SK-N-DZ (cell line): ENCODE results near the gene SRSF3.
"Not testable (repeated sequence)": the region's sequence is repeated elsewhere in the genome, so short reads cannot be mapped to it uniquely, and the experiment has no call there.

Experiments
- DNase-seq: peaks from one replicate; pipeline ENCODE4 v3.0.0-alpha.2; 2015; ENCODE audit warnings: low spot score

SRSF3 gene

DNA sequence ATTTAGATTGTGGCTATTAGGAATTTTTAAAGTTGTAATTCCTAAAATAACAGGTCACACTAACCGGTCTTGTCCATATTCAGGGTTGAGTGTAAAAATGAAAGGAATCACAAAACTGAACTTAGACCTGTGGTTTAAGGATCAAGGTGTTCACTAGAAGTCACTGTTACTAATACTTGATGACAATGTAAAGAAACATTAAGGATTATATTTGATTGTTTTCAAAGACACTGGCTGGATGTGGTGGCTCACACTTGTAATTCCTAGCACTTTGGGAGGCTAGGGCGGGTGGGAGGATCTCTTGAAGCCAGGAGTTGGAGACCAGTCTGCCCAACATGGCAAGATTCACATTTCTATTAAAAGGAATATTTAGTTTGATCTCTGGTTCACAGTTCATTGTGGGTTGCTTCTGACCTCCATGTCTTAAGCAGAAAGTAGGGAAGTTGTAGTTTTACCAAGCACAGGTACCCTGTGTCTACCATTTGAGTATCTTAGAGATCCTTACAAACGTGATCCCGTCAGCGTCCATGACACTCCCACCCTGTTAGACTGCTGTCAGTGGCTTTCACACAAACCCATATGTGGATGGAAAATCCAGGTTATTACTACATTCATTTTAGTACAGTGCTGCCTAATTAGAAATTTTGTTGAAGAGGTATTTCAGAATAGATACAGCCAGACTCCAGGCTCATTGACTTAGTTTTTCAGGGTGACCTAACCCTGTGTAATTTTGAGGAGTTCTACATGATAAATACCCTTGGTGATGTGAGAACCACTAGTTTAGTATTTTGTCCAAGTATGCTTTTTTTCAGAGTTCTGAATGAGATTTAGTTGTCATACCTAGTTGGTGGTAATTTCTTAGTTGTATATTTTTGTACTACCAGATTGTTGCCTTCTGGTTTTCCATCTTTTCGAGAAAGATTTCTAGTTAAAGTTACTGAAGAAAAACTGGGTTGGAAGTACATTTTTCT lies 10.2 kb downstream of the SRSF3 start:
- no peak for DNase-seq

DNA sequence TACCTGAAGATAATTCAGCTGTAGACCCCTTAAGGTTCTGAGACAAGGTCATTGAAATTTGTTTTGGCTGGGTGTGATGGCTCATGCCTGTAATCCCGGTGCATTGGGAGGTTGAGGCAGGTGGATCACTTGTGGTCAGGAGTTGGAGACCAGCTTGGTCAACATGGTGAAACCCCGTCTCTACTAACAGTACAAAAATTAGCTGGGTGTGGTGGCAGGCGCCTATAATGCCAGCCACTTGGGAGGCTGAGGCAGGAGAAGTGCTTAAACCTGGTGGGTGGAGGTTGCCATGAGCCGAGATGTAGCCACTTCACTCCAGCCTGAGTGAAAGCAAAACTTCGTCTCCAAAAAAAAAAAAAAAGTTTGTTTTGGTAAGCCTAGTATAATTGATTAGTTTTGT lies 11.0 kb downstream of the SRSF3 start:
- no peak for DNase-seq

DNA sequence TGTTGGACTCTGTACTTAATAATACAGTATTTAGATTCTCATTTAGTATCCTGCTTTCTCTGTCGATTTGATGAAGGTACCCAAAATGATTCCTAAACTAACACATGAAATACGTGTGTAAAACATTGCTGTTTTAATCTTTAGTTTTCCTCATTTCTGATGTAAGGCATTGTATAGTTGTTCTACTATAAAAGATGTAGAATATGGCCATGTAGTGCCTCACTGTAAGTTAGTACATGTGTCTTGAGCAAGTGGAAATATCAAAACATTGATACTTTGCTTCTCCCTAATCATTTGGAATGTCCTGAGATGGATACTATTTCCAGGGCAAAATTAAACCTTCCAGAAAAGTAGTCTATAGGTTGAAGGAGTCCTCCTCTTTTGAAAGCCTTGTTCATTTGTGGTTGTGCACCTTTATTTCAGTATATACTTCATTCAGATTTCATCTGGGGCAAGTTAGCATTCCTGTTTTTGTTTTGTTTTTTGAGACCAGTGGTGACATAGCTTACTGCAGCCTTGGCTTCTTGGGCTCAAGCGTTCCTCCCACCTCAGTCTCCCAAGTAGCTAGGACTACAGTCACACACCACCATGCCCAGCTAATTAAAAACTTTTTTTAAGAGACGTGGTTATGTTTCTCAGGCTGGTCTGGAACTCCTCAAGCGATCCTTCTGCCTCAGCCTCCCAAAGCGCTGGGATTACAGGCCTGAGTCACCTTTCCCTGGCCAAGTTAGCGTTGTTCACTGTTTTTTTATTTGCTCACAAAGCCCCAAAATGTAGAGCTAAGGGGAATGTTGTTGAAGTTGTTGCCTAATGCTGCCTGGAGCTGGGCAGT lies 11.6 kb downstream of the SRSF3 start:
- DNase-seq = no peak

DNA sequence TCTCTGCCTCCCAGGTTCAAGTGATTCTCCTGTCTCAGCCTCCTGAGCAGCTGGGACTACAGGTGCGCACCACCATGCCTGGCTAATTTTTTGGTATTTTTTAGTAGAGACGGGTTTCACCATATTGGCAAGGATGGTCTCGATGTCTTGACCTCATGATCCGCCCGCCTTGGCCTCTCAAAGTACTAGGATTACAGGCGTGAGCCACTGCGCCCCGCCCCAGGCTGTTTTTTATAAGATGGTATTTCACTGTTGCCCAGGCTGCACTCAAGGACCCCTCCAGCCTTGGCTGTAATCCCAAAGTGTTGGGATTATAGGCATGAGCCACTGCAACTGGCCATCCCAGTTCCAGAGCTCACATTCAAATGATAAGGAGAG lies 13.1 kb downstream of the SRSF3 start:
- not testable (repeated sequence) for DNase-seq

DNA sequence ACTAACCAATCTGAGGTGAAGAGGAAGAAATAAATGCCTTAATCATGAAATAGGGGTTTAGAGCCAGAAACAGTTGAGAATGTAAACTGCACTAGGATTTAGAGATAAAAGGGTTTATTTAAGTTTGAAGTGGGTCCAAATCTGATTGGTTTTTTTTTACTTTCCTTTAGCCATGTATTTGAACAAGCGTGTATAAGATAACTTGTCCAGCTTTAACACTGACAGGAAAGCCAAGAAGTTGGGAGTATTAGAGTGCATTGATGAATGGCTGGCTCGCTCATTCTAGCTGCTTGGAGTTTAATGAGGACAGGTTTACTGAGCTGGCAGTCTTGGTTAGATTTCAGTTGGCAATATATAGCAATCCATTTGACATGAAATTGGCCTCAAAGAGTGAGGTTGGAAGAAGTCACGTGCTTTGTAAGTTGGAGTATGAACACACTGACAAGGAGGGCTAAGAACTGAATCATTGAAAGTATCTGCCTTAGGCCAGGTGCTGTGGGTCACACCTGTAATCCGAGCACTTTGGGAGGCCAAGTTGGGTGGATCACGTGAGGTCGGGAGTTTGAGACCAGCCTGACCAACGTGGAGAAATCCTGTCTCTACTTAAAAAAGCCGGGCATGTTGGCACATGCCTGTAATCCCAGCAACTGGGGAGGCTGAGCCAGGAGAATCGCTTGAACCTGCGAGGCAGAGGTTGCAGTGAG lies 13.7 kb downstream of the SRSF3 start:
- no peak for DNase-seq

DNA sequence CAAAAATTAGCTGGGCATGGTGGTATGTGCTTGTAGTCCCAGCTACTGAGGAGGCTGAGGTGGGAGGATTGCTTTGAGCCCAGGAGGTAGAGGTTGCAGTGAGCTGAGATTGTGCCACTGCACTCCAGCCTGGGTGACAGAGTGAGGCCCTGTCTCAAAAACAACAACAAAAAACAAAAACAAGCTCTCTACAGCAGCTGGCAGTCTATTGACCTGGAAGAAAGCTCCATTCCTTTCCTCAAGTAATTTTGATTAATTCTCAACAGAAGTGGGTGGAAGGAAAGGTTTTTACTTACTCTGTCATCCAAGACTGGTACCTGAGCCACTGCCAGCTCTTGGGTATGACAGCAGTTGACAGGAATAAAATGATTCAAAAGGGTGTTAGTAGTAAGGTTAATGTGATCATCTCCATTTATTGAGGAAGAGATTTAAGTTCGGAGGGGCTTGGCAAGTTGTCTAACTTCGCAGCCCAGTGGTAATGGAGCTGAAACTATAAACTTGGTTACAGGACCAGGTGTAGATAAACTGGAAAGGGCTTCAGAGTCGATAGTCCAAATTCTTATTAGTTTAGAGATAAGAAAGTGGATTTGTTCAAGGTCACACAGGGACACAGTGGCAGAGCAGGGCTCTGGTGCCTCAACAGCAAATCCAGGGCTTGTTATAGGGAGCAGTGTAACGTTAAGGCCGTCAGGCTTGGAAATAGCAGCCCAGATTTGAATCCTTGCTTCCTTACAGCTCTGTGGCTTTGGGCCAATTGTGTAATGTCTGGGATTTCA lies 14.8 kb downstream of the SRSF3 start:
- no peak for DNase-seq

DNA sequence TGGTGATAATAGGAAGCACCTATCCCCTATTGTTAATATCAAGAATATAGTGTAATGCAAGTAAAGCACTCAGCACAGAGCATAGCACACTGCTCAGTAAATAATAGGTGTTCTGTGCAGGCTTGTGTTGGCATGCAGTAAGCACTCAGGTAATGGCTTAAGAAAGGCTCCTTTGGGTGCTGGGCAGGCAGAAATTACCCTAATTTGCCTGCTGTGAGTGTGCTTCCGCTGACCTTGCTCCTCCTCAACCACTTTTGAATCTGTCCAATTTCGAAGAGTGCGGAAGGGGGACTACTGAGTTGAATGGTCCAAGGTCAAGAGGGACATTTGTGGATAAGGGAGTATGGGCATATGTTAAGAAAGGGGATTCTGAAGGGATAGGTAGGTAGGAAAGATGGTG lies 15.4 kb downstream of the SRSF3 start:
- DNase-seq = no peak

DNA sequence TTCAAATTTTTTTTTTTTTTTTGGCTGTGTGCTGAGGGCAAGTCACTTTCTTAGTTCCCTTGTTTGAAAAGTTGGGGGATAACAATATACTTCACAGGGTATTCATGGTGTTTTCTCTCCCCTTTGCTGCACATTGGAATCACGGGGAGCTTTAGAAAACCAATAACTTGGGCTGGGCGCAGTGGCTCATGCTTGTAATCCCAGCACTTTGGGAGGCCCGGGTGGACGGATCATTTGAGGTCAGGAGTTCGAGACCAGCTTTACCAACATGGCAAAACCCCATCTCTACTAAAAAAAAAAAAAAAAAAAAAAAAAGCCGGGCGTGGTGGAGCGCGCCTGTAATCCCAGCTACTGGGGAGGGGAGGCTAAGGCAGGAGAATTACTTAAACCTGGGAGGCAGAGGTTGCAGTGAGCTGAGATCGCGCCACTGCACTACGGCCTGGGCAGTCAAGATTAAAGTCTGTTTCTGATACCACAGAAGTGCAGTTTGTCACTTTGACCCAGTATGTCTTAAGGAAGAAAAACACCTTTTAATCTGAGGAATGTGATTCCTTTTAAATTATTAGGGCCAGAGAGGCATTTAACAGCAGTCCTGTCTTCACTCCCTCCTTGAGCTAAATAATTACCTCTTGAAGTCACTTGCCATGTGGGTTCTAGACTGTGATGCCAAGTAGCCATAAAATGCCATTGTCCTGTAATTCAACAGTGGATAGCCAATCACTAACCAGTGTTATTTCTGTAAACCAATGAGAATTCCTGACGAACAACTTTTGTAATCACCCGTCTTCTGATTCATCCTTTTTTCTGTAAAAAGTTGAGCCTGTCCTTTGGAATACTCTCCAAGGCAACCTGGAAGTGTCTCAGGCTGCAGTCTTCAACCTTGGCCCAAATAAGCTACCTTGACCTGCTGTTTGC lies 16.1 kb downstream of the SRSF3 start:
- no peak for DNase-seq

DNA sequence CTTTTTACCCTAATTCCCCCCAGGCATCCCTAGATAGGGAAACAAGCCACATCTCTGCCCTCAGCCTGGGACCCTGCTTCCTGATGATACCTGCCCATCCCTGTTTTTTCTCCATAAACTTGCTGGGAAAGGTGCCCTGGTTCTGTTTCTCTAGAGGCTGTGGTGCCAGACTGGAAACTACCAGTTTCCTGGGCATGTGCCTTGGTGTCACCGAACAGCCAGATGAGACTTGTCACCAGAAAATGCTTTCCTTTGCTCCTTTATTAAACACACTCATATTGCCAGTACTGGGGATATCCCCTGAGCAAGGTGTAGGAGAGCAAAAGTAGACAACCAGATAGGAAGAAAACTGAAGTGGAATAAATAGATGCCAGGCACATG lies 16.8 kb downstream of the SRSF3 start:
- DNase-seq = no peak

DNA sequence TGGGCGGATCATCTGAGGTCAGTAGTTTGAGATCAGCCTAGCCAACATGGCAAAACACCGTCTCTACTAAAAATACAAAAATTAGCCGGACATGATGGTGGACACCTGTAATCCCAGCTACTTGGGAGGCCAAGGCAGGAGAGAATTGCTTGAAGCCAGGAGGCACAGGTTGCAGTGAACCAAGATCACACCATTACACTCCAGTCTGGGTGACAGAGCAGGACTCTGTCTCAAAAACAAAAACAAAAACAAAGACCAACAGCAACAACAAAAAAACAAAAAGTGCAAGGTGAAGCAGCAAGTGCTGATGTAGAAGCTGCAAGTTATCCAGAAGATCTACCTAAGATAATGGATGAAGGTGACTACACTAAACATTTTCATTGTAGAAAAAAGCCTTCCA lies 17.5 kb downstream of the SRSF3 start:
- not testable (repeated sequence) for DNase-seq

DNA sequence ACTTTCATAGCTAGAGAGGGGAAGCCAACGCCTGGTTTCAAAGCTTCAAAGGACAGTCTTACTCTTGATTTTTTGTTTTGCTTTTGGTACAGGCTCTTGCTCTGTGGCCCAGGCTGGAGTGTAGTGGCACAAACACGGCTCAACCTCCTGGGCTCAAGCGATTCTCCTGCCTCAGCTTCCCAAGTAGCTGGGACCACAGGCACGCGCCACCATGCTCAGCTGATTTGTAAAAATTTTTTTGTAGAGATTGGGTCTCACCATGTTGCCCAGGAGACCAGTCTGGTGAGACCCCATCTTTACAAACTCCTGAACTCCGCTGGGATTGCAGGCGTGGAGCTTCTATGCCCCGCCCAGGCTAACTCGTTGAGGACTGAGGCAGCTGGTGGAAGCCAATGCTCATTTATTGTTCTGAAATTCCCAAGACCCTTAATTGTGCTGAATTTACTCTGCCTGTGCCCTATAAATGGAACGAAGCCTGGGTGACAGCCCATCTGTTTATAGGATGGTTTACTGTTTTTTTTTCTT lies 18.0 kb downstream of the SRSF3 start:
- DNase-seq = no peak

DNA sequence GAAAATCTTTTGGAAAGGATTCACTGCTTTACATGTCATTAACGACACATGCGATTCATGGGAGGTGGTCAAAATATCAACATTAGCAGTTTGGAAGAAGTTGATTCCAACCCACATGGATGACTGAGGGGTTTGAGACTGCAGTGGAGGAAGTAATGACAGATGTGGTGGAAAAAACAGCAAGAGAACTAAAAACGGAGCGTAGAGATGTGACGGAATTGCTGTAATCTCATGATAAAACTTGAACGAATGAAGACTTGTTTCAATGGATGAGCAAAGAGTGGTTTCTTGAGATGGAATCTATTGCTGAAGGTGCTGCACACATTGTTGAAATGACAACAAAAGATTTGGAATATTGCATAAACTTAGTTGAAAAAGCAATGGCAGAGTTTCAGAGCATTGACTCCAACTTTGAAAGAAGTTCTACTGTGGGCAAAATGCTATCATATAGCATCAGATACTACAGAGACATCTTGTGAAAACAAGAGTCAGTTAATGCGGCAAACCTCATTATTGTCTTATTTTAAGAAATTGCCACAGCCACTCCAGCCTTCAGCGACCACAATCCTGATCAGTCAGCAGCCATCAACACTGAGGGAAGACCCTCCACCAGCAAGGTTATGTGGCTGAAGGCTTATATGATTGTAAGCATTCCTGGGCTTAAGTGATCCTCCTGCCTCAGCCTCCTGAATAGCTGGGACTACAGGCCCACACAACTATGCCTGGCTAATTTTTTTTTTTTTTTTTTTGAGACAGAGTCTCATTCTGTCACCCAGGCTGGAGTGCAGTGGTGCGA lies 19.2 kb downstream of the SRSF3 start:
- no peak for DNase-seq

DNA sequence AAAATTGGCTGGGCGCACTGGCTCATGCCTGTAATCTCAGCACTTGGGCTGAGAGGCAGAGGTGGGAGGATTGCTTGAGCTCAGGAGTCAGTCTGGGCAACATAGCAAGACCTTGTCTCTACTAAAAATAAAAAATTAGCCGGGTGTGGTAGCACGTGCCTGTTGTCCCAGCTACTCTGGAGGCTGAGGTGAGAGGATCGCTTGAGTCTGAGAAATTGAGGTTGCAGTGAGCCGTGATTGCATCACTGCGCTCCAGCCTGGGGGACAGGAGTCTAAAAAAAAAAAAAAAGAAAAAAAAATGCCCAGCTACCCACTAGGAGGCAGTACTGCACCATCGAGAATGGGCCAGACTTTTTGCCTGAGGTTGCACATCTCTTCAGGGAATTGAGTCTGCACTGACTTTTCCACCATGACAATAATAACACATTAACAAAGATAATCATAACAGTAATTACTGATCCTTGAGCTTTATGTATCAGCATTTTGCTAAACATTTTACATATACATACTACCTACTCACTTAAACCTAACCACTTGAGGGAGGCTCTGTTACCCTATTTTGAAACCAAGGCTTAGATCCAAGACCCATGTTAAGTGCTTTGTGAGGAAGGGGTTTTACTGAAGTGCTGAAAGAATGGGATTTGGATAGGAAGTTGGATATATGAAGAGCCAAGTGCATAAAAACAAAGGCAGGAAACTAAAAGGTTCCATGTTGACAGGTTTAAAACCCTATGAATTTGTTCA lies 21.0 kb downstream of the SRSF3 start:
- DNase-seq = peak; percentile 51

DNA sequence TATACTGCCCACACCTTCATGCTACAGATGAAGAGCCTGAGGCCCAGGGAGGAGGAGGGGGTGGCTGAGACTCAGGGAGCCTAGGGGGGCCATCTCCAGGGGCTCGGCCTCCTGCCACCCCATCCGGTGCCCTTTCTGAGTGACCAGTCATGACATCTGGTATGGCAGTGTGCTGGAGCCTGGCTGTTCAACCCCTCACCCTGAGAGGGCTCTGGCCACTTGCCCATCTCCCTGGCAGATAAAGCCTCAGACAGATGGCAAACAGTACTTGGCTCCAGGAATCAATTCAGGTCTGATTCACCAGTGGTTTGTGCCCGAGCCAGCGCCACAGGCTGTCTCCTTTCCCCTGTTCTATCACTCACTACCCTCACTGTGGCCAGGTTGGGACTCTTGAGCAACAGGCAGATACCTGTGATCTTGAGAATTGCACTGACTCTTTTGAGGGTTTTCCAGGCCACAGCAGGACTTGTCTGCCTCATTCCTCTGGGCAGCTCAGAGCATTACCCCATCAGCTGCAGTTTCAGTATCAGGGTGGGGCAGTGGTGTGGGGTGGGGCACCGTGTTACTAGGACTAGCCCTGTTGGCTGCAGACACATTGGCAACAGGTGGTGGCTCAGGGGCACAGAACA lies 22.8 kb downstream of the SRSF3 start:
- no peak for DNase-seq

DNA sequence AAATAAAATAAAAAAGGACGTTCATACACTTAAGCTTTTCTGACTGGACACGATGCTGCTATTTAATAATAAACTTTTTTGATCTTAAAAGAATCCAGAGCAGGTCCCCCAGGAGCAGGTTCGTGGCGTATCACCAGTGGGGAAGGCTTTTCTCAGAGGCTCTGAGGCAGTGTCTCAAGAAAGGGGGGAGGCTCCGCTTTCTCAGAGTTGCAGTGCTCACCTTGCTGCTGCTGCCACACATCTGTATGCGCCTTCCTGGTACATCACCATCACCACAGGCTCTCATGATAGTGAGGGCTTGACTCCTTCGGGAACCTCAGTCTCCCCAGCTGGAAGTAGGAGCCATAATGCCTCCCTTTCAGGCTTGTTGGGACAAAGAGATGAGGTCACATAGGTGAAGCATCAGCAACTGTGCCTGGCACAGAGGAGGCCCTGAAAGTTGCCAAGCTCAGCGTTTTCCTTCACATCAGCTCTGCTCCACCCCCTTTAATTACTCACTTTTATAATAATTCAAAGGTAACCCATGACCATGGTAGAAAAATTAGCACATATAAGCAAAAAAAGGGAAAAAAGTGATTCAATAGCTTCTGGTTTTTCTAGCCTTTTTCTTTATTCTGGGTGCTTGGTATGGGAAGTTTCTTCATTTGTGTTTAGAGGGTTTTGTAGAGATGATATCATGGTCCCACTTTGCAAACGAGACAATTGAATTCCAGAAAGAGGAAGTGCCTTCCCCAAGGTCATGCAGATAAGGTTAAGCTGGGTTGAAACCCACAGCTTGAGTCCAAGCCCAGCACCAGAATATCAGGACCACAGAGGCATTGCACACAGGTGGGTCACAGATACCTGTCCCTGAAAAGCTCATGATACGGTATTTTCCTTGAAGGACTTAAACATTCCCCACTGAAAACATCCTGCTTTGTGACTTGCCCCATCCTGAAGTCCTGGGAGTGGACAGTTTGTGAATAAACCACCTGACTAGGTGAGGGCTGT lies 24.5 kb downstream of the SRSF3 start:
- no peak for DNase-seq

DNA sequence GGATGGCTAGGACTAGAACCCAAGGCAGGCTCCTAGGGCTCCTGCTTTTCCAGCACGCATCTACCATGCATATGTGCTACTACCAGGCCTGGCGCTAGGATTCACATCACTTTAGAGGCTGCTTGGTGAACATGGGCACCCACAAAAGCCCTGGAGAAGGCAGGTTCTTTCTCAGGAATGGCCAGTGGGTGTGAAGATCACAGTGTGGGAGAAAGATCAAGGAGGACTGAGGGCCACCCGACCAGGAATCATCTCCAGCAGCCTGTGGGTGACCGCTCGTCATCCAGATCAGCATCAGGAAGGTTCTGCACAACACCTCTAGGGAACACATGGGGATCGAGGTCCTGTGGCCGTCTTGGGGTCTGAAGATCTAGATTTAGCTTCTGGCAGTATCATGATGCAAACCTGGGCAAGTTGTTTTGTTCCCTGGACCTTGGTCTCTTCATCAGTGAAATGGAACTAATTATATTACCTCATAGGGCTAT lies 27.3 kb downstream of the SRSF3 start:
- no peak for DNase-seq
